ENCODE results near the gene APP.
"Not testable (repeated sequence)": the region's sequence is repeated elsewhere in the genome, so short reads cannot be mapped to it uniquely, and the experiment has no call there.

Gene APP

DNA sequence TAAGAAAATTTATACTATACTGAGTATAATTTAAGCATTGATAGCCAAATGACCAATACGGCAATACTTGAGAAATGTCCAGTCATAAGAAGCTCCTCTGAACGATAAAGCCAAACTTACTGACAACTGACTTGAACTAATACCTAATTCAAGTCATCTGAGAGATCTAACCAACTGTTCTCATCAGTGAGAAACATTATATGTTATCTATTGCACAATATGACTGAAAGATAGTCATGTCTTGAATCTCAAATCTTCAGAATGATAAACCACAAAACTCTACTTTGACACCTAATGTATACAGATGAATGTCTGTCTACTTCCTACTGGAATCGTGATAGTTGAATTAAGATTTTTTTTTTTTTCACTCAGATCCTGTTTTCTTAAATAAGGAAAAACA is 39.0 kb downstream of the APP start:
- H2AFZ ChIP-seq (ENCODE audit: low read length) = no peak overlapping the region
- H3K4me1 ChIP-seq (ENCODE audit: insufficient read depth, low read length, poor library complexity, severe bottlenecking) = no peaks in the 10 kb centered on the region
- no peak overlapping the region for H3K4me3 ChIP-seq (ENCODE audit: low read length, poor library complexity, severe bottlenecking)
- no peaks in the 10 kb centered on the region for H3K79me2 ChIP-seq (ENCODE audit: insufficient read depth, low read length)
- no peaks in the 10 kb centered on the region for H3K9me3 ChIP-seq (ENCODE audit: insufficient read depth, low read depth, low read length)
- no peaks in the 10 kb centered on the region for H3K36me3 ChIP-seq (ENCODE audit: insufficient read depth, low read length)
- TF ChIP-seq EZH2phosphoT487 (IDR thresholded peaks at IDR 0.05; ENCODE audit: borderline replicate concordance) = no peak
- TF ChIP-seq, protein P1, sequence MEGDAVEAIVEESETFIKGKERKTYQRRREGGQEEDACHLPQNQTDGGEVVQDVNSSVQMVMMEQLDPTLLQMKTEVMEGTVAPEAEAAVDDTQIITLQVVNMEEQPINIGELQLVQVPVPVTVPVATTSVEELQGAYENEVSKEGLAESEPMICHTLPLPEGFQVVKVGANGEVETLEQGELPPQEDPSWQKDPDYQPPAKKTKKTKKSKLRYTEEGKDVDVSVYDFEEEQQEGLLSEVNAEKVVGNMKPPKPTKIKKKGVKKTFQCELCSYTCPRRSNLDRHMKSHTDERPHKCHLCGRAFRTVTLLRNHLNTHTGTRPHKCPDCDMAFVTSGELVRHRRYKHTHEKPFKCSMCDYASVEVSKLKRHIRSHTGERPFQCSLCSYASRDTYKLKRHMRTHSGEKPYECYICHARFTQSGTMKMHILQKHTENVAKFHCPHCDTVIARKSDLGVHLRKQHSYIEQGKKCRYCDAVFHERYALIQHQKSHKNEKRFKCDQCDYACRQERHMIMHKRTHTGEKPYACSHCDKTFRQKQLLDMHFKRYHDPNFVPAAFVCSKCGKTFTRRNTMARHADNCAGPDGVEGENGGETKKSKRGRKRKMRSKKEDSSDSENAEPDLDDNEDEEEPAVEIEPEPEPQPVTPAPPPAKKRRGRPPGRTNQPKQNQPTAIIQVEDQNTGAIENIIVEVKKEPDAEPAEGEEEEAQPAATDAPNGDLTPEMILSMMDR (conservative IDR thresholded peaks at IDR 0.05; ENCODE audit: low read length) = no peak
- no peaks in the 10 kb centered on the region for H4K20me1 ChIP-seq (ENCODE audit: insufficient read depth, low read length, poor library complexity, severe bottlenecking)
- no peak overlapping the region for H3K4me2 ChIP-seq (ENCODE audit: low read depth, low read length, poor library complexity, severe bottlenecking)
- no peak overlapping the region for H3K9ac ChIP-seq (ENCODE audit: low read depth, low read length, poor library complexity, severe bottlenecking)
- H3K9me2 ChIP-seq (replicated peaks; ENCODE audit: low read depth, low read length) = no peaks in the 10 kb centered on the region
- no peaks in the 10 kb centered on the region for H3K27me3 ChIP-seq (ENCODE audit: insufficient read depth, low read length, poor library complexity, severe bottlenecking)
- H3F3A ChIP-seq (ENCODE audit: low read depth) = no peaks in the 10 kb centered on the region

DNA sequence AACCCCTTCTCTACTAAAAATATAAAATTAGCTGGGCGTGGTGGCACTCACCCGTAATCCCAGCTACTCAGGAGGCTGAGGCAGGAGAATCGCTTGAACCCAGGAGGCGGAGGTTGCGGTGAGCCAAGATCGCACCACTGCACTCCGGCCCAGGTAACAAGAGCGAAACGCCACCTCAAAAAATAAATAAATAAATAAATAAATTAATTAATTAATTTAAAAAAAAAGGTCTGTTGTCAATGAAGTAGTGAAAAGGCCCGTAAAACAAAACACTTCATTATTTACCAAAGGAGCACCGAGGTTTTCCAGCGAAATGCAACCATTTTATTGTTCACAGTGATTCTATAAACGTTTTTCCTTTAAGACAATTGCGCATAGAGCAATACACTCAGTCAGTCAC is 39.5 kb downstream of the APP start:
- H3K4me2 ChIP-seq (ENCODE audit: low read depth, low read length, poor library complexity, severe bottlenecking); H3K4me1 ChIP-seq (ENCODE audit: insufficient read depth, low read length, poor library complexity, severe bottlenecking); H3K36me3 ChIP-seq (ENCODE audit: insufficient read depth, low read length); H3K27me3 ChIP-seq (ENCODE audit: insufficient read depth, low read length, poor library complexity, severe bottlenecking); H2AFZ ChIP-seq (ENCODE audit: low read length); H3F3A ChIP-seq (ENCODE audit: low read depth); H3K9me3 ChIP-seq (ENCODE audit: insufficient read depth, low read depth, low read length); H3K79me2 ChIP-seq (ENCODE audit: insufficient read depth, low read length); H3K9me2 ChIP-seq (replicated peaks; ENCODE audit: low read depth, low read length); H4K20me1 ChIP-seq (ENCODE audit: insufficient read depth, low read length, poor library complexity, severe bottlenecking); H3K9ac ChIP-seq (ENCODE audit: low read depth, low read length, poor library complexity, severe bottlenecking); H3K4me3 ChIP-seq (ENCODE audit: low read length, poor library complexity, severe bottlenecking): not testable (repeated sequence)

DNA sequence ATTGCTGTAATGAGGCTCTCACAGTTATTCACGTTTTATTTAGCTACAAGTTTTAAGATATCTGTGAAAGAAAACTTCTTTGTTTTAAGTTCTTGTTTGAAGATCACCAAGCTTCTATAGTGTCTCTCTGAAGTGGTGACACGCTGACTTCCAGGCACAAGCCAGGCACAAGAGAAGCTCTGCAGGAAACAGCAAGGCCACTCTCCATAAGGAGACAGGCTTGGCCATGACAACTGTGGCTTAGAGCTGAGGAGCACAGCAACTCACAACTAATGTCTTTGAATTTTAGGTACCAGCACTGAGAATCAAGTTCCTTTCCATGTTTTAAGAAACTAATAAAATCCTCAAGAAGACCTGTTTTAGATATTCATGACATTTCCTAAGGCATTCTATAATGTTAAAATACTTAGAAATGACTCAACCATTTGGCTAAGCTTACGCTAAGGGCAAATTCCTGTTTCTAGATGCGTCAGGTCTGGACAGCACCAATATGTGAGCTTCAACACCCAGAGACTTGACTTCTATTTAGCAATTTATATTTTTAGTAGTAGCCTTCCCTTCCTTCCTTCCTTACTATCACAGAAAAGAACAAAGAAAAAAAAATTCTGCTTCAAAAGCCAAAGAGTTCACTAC is 40.2 kb downstream of the APP start:
- Histone ChIP-seq H3K4me1 (ENCODE audit: insufficient read depth, low read length, poor library complexity, severe bottlenecking) (no peaks in the 10 kb centered on the region), H3K27me3 (ENCODE audit: insufficient read depth, low read length, poor library complexity, severe bottlenecking) (no peaks in the 10 kb centered on the region), H3K9ac (ENCODE audit: low read depth, low read length, poor library complexity, severe bottlenecking) (no peak overlapping the region), H3K4me3 (ENCODE audit: low read length, poor library complexity, severe bottlenecking) (no peak overlapping the region), H3K36me3 (ENCODE audit: insufficient read depth, low read length) (no peaks in the 10 kb centered on the region), H4K20me1 (ENCODE audit: insufficient read depth, low read length, poor library complexity, severe bottlenecking) (no peaks in the 10 kb centered on the region), H3K4me2 (ENCODE audit: low read depth, low read length, poor library complexity, severe bottlenecking) (no peak overlapping the region), H3K79me2 (ENCODE audit: insufficient read depth, low read length) (no peaks in the 10 kb centered on the region), H2AFZ (ENCODE audit: low read length) (no peak overlapping the region), H3F3A (ENCODE audit: low read depth) (no peaks in the 10 kb centered on the region), H3K9me3 (ENCODE audit: insufficient read depth, low read depth, low read length) (no peaks in the 10 kb centered on the region), H3K9me2 (replicated peaks; ENCODE audit: low read depth, low read length) (no peaks in the 10 kb centered on the region)
- TF ChIP-seq EZH2phosphoT487 (IDR thresholded peaks at IDR 0.05; ENCODE audit: borderline replicate concordance) = no peak
- TF ChIP-seq, protein P1 (conservative IDR thresholded peaks at IDR 0.05; ENCODE audit: low read length) = no peak

DNA sequence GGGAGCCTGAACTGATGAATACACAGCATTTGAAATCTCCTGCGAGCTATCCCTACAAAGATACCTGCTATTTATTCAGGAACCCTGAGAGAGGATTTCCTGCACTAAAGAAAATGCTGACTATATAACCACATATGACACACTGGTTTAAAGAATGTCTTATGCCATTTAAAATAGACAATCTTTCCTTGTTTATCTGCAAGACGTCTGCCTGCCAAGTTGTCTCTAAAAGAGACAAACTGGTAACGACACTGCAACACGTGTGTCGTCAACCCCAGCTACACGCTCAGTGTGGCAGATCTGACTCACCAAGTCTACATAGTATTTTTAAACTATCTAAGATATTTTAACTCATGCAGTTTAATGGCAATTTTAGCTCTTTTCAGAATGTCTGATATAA is 42.7 kb downstream of the APP start:
- Histone ChIP-seq H3F3A (ENCODE audit: low read depth) (no peaks in the 10 kb centered on the region), H4K20me1 (ENCODE audit: insufficient read depth, low read length, poor library complexity, severe bottlenecking) (no peaks in the 10 kb centered on the region), H3K9me2 (replicated peaks; ENCODE audit: low read depth, low read length) (no peaks in the 10 kb centered on the region), H3K4me1 (ENCODE audit: insufficient read depth, low read length, poor library complexity, severe bottlenecking) (no peaks in the 10 kb centered on the region), H3K4me3 (ENCODE audit: low read length, poor library complexity, severe bottlenecking) (no peak overlapping the region), H3K79me2 (ENCODE audit: insufficient read depth, low read length) (no peaks in the 10 kb centered on the region), H3K4me2 (ENCODE audit: low read depth, low read length, poor library complexity, severe bottlenecking) (no peak overlapping the region), H3K36me3 (ENCODE audit: insufficient read depth, low read length) (no peaks in the 10 kb centered on the region), H2AFZ (ENCODE audit: low read length) (no peak overlapping the region), H3K27me3 (ENCODE audit: insufficient read depth, low read length, poor library complexity, severe bottlenecking) (no peaks in the 10 kb centered on the region), H3K9ac (ENCODE audit: low read depth, low read length, poor library complexity, severe bottlenecking) (no peak overlapping the region), H3K9me3 (ENCODE audit: insufficient read depth, low read depth, low read length) (no peaks in the 10 kb centered on the region)
- TF ChIP-seq, protein P1 (conservative IDR thresholded peaks at IDR 0.05; ENCODE audit: low read length) = no peak
- no peak for TF ChIP-seq EZH2phosphoT487 (IDR thresholded peaks at IDR 0.05; ENCODE audit: borderline replicate concordance)

All from Loucy (cell line).